HG03439 (cell line): ENCODE measurements around the gene DIO1.

Experiments used
- ATAC-seq: cut with Tn5 transposase; IDR thresholded peaks from one replicate; pipeline ENCODE4 v1.9.1; 2021; ENCODE audit warnings: mild to moderate bottlenecking, moderate library complexity; ENCODE audit not compliant: unreplicated experiment

The DIO1 gene

GRCh38 chr1:53938136-53938830 lies 44.3 kb downstream of the DIO1 start:
- no peak for ATAC-seq

- no peak for ATAC-seq
These were observed 48.4 kb downstream of the DIO1 start for GRCh38 chr1:53942127-53942957.

GRCh38 chr1:53943090-53943489 lies 49.1 kb downstream of the DIO1 start:
- no peak for ATAC-seq

GRCh38 chr1:53943490-53944043 lies 49.6 kb downstream of the DIO1 start:
- ATAC-seq, result no peak

- no peak for ATAC-seq
These were observed 50.6 kb downstream of the DIO1 start for GRCh38 chr1:53944469-53945182.

GRCh38 chr1:53945183-53945432 lies 51.1 kb downstream of the DIO1 start:
- ATAC-seq, result no peak

- peak; percentile 64 for ATAC-seq
These were observed 51.7 kb downstream of the DIO1 start, which contains the start of gene IFT25 for GRCh38 chr1:53945433-53946251. Gene IFT25, minus strand, starts transcription at chr1:53945699. Its CDS starts 5,617 bp downstream, at chr1:53940082.

GRCh38 chr1:53946252-53947171 lies 52.5 kb downstream of the DIO1 start, which contains the start of gene LRRC42:
Gene LRRC42, plus strand, starts transcription at chr1:53946350. Its CDS starts 5,650 bp downstream, at chr1:53952000.
- ATAC-seq, result peak; percentile 67

- ATAC-seq, result no peak
These were observed 53.4 kb downstream of the DIO1 start for GRCh38 chr1:53947172-53947907.

- ATAC-seq, result no peak
These were observed 54.3 kb downstream of the DIO1 start for GRCh38 chr1:53948291-53948690.

- no peak for ATAC-seq
These were observed 55.3 kb downstream of the DIO1 start for GRCh38 chr1:53949023-53949990.

- ATAC-seq, result no peak
These were observed 57.7 kb downstream of the DIO1 start for GRCh38 chr1:53951697-53952096.

- ATAC-seq, result no peak
These were observed 60.1 kb downstream of the DIO1 start for GRCh38 chr1:53954128-53954527.

GRCh38 chr1:53956308-53957168 lies 62.6 kb downstream of the DIO1 start:
- ATAC-seq, result no peak

- no peak for ATAC-seq
These were observed 63.3 kb downstream of the DIO1 start for GRCh38 chr1:53957194-53957818.

GRCh38 chr1:53959664-53960250 lies 65.8 kb downstream of the DIO1 start:
- no peak for ATAC-seq
